Trophoblast cell (in vitro differentiated cells and primary cell): ENCODE data around the gene RAB21.

ENCODE experiments used
- DNase-seq, 2 donors: peaks; one replicate each; pipeline ENCODE4 v3.0.0-alpha.2; 2016
- H2AFZ ChIP-seq: 2 replicates; pipeline ENCODE4 v1.6.1; 2013; ENCODE audit warnings: low read length, moderate library complexity, mild to moderate bottlenecking; ENCODE audit not compliant: insufficient read depth, poor library complexity
- H2AK5ac ChIP-seq: 2 replicates; pipeline ENCODE4 v1.6.1; 2013; ENCODE audit warnings: mild to moderate bottlenecking, low read length
- H2BK120ac ChIP-seq: 2 replicates; pipeline ENCODE4 v1.6.1; 2013; ENCODE audit warnings: low read length, mild to moderate bottlenecking, moderate library complexity; ENCODE audit not compliant: insufficient read depth, poor library complexity
- H2BK12ac ChIP-seq: 2 replicates; pipeline ENCODE4 v1.6.1; 2013; ENCODE audit warnings: mild to moderate bottlenecking, low read length, moderate library complexity
- H2BK5ac ChIP-seq: 2 replicates; pipeline ENCODE4 v1.6.1; 2013; ENCODE audit warnings: low read length, low read depth, moderate library complexity, mild to moderate bottlenecking; ENCODE audit not compliant: poor library complexity
- H3K14ac ChIP-seq: 2 replicates; pipeline ENCODE4 v1.6.1; 2013; ENCODE audit warnings: mild to moderate bottlenecking, low read length
- H3K18ac ChIP-seq: 2 replicates; pipeline ENCODE4 v1.6.1; 2013; ENCODE audit warnings: mild to moderate bottlenecking, low read length
- H3K23ac ChIP-seq: 2 replicates; pipeline ENCODE4 v1.6.1; 2013; ENCODE audit warnings: low read length
- H3K27ac ChIP-seq: 2 replicates; pipeline ENCODE4 v1.5.1; 2013; ENCODE audit warnings: low read depth, mild to moderate bottlenecking, inconsistent platforms, low read length, moderate library complexity
- H3K27me3 ChIP-seq: 2 replicates; pipeline ENCODE4 v1.6.1; 2013; ENCODE audit warnings: inconsistent platforms, mild to moderate bottlenecking, low read length, moderate library complexity; ENCODE audit not compliant: insufficient read depth
- H3K36me3 ChIP-seq, 2 experiments: 1 replicate in 1 of 2; 2 replicates in 1 of 2; pipeline ENCODE4 v1.6.1; 2013; ENCODE audit warnings: low read length in 2 of 2, mild to moderate bottlenecking in 2 of 2, moderate library complexity in 1 of 2; ENCODE audit not compliant: insufficient read depth in 2 of 2, control insufficient read depth in 1 of 2
- H3K4ac ChIP-seq: 2 replicates; pipeline ENCODE4 v1.6.1; 2013; ENCODE audit warnings: low read depth, mild to moderate bottlenecking, low read length, moderate library complexity
- H3K4me1 ChIP-seq, 2 experiments: 1 replicate in 1 of 2; 2 replicates in 1 of 2; pipeline ENCODE4 v1.6.1; 2013; ENCODE audit warnings: low read length in 2 of 2, mild to moderate bottlenecking in 2 of 2, moderate library complexity in 1 of 2; ENCODE audit not compliant: insufficient read depth in 2 of 2, control insufficient read depth in 1 of 2
- H3K4me2 ChIP-seq: 2 replicates; pipeline ENCODE4 v1.6.1; 2013; ENCODE audit warnings: inconsistent platforms, mild to moderate bottlenecking, low read length, moderate library complexity
- H3K4me3 ChIP-seq: 2 replicates; pipeline ENCODE4 v1.5.1; 2013; ENCODE audit warnings: mild to moderate bottlenecking, low read depth, low read length, inconsistent platforms
- H3K79me1 ChIP-seq: one replicate; pipeline ENCODE4 v1.6.1; 2013; ENCODE audit warnings: low read length
- H3K79me2 ChIP-seq: 2 replicates; pipeline ENCODE4 v1.6.1; 2013; ENCODE audit warnings: low read length, mild to moderate bottlenecking; ENCODE audit not compliant: control insufficient read depth, insufficient read depth, poor library complexity
- H3K9ac ChIP-seq: 2 replicates; pipeline ENCODE4 v1.6.1; 2013; ENCODE audit warnings: mild to moderate bottlenecking, low read length
- H3K9me3 ChIP-seq: 2 replicates; pipeline ENCODE4 v1.6.1; 2013; ENCODE audit warnings: low read depth, mild to moderate bottlenecking, control low read depth, inconsistent platforms, low read length; ENCODE audit not compliant: insufficient read depth
- H4K12ac ChIP-seq: 2 replicates; pipeline ENCODE4 v1.6.1; 2013; ENCODE audit warnings: low read depth, mild to moderate bottlenecking, low read length, moderate library complexity
- H4K8ac ChIP-seq: 2 replicates; pipeline ENCODE4 v1.6.1; 2013; ENCODE audit warnings: low read depth, mild to moderate bottlenecking, low read length, moderate library complexity
- H4K91ac ChIP-seq: one replicate; pipeline ENCODE4 v1.6.1; 2013; ENCODE audit warnings: low read depth, mild to moderate bottlenecking, low read length, moderate library complexity
- WGBS: extraction: QIAGEN DNeasy Blood & Tissue Kit; methylation state at CpG from one replicate; pipeline ENCODE4 v1.1.7; 2013; ENCODE audit warnings: missing lambda C conversion rate; ENCODE audit not compliant: insufficient read length, insufficient coverage; ENCODE audit errors: extremely low coverage; 5-methylcytosine and 5-hydroxymethylcytosine counted together

The RAB21 gene

GRCh38 chr12:71726548-71726947, 28.1 kb upstream of the RAB21 start:
- Histone ChIP-seq H4K91ac (no peak overlapping the region), H3K79me2 (no peaks in the 10 kb centered on the region)

DNA sequence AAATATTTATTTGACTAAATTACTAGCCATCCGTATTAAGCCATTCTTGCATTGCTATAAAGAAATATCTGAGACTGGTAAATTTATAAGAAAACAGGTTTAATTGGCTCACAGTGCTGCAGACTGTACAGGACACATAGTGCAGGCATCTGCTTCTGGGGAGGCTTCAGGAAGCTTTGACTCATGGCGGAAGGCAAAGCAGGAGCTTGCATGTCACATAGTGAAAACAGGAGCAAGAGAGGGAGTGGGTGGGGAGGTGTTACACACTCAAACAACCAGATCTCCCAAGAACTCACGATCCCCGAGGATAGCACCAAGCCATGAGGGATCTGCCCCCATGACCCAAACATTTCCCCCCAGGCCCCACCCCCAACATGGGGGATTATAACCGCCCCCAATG, 26.7 kb upstream of the RAB21 start:
- Histone ChIP-seq H3K14ac (no peak overlapping the region), H3K27ac (no peak overlapping the region), H3K9me3 (no peaks in the 10 kb centered on the region), H3K4me1 (peaks cover 0 to 2% of the 10 kb centered on the region in 2 experiments), H3K9ac (no peak overlapping the region), H3K79me2 (no peaks in the 10 kb centered on the region), H4K8ac (no peak overlapping the region), H2AFZ (no peak overlapping the region), H3K18ac (no peak overlapping the region), H4K12ac (no peak overlapping the region), H2BK12ac (no peak overlapping the region), H4K91ac (no peak overlapping the region), H3K4me2 (no peak overlapping the region), H3K27me3 (no peaks in the 10 kb centered on the region), H3K4me3 (no peak overlapping the region), H2AK5ac (no peak overlapping the region), H2BK120ac (no peak overlapping the region), H3K79me1 (no peaks in the 10 kb centered on the region), H3K4ac (no peak overlapping the region), H3K36me3 (no peaks in the 10 kb centered on the region), H2BK5ac (no peak overlapping the region), H3K23ac (no peak overlapping the region)
- no CpG with 5 or more reads among the region's 5 CpGs for WGBS
- DNase-seq = no peak

More at GRCh38 chr12:71726548-71726947, 28.1 kb upstream of the RAB21 start:
- Histone ChIP-seq H3K27ac (no peak overlapping the region), H3K9me3 (no peaks in the 10 kb centered on the region), H2BK12ac (no peak overlapping the region), H4K8ac (no peak overlapping the region), H3K36me3 (no peaks in the 10 kb centered on the region), H3K4me2 (no peak overlapping the region), H3K79me1 (no peaks in the 10 kb centered on the region), H2AFZ (no peak overlapping the region), H4K12ac (no peak overlapping the region), H3K9ac (no peak overlapping the region), H2AK5ac (no peak overlapping the region), H3K27me3 (no peaks in the 10 kb centered on the region), H3K4me3 (no peak overlapping the region), H2BK120ac (no peak overlapping the region), H3K4ac (no peak overlapping the region), H2BK5ac (no peak overlapping the region), H3K18ac (no peak overlapping the region), H3K23ac (no peak overlapping the region), H3K4me1 (peaks cover 0 to 2% of the 10 kb centered on the region in 2 experiments), H3K14ac (no peak overlapping the region)
- no CpG with 5 or more reads among the region's 2 CpGs for WGBS
- no peak for DNase-seq

GRCh38 chr12:71730936-71731335, 23.7 kb upstream of the RAB21 start:
- no peaks in the 10 kb centered on the region for H3K79me1 ChIP-seq
- H4K8ac ChIP-seq = no peak overlapping the region
- H3K4ac ChIP-seq = no peak overlapping the region
- H2BK5ac ChIP-seq = no peak overlapping the region
- no peak overlapping the region for H3K18ac ChIP-seq
- no peak overlapping the region for H3K27ac ChIP-seq
- H3K4me2 ChIP-seq = no peak overlapping the region
- no peaks in the 10 kb centered on the region for H3K36me3 ChIP-seq
- H2BK12ac ChIP-seq = no peak overlapping the region
- no peak for DNase-seq
- H3K4me1 ChIP-seq = peaks cover 0 to 2% of the 10 kb centered on the region in 2 experiments
- WGBS = 100% methylated on average over 1 of the region's 7 CpGs
- no peak overlapping the region for H4K91ac ChIP-seq
- H3K79me2 ChIP-seq = no peaks in the 10 kb centered on the region
- H2AFZ ChIP-seq = no peak overlapping the region
- H2BK120ac ChIP-seq = no peak overlapping the region
- H3K14ac ChIP-seq = no peak overlapping the region
- H3K9me3 ChIP-seq = no peaks in the 10 kb centered on the region
- no peak overlapping the region for H2AK5ac ChIP-seq
- no peak overlapping the region for H4K12ac ChIP-seq
- H3K27me3 ChIP-seq = no peaks in the 10 kb centered on the region
- no peak overlapping the region for H3K23ac ChIP-seq
- H3K9ac ChIP-seq = no peak overlapping the region
- H3K4me3 ChIP-seq = no peak overlapping the region

DNA sequence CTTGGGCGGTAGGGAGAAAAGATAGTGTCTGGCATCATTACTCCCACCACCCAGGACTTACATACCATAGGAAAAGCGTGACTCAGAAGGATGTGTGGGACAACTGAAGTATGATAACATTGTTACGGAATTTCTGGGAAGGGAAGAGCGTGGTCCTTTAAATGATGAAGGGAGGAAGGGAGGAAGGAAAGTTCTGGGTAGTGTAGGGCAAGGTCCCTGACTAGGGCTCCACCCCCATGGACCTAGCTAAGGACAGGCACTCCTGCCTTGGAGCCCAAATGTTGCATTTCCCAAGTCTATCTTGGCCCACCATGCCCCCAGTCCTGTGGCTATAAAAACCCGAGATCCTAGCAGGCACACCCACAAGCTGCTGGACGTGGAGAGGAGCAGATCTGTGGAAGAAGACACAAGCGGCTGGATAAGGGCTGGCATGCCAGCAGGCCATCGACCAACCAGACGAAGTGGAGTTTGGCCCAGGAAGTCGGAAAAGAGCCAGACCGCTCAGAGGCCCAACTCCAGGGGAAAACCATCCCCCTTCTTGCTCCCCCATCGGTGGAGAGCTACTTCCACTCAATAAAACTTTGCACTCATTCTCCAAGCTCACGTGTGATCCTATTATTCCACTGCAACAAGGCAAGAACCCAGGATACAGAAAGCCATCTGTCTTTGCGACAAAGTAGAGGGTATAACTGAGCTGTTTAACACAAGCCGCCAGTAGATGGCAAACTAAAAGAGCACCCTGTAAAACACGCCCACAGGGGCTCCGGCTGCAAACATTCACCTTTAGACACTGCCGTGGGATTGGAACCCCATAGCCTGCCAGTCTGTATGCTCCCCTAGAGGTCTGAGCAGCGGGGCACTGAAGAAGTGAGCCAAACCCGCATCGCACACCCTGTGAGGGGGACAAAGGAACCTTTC, 23.0 kb upstream of the RAB21 start:
- WGBS = no CpG with 5 or more reads among the region's 21 CpGs

More for the DNA sequence above, 23.0 kb upstream of the RAB21 start:
- Histone ChIP-seq H3K9ac (no peak overlapping the region), H3K4me1 (peaks cover 0 to 2% of the 10 kb centered on the region in 2 experiments), H2BK5ac (no peak overlapping the region), H3K36me3 (no peaks in the 10 kb centered on the region), H3K27ac (no peak overlapping the region), H3K4me3 (no peak overlapping the region), H2AK5ac (no peak overlapping the region), H4K12ac (no peak overlapping the region), H2BK120ac (no peak overlapping the region), H3K79me1 (no peaks in the 10 kb centered on the region), H3K4me2 (no peak overlapping the region), H4K91ac (no peak overlapping the region), H3K79me2 (no peaks in the 10 kb centered on the region), H3K18ac (no peak overlapping the region), H4K8ac (no peak overlapping the region), H2BK12ac (no peak overlapping the region), H3K4ac (no peak overlapping the region), H3K14ac (no peak overlapping the region), H3K9me3 (no peaks in the 10 kb centered on the region), H2AFZ (no peak overlapping the region), H3K23ac (no peak overlapping the region), H3K27me3 (no peaks in the 10 kb centered on the region)
- DNase-seq = peak; percentile 29 to 47
